Measurements from ENCODE around the gene ARL4D. TPM values are rescaled to one million over a fixed set of nuclear protein-coding genes. Genes with fewer than 3 reads are reported as not detected.

ARL4D gene
- total and polyA plus RNA-seq, 2 of the 8 experiments (the other 6 are each of a cell fraction or from before 2014, with no cell fraction given) = 8.4 to 9.2 TPM

- TF ChIP-seq RXRA (IDR thresholded peaks at IDR 0.05; ENCODE audit: insufficient read depth, low read depth, low read length) (no peak), ATF3 (IDR thresholded peaks at IDR 0.05; ENCODE audit: insufficient read depth, low read depth, low read length) (no peak)
These were observed 28.7 kb downstream of the ARL4D start (continued) for GRCh38 chr17:43427362-43428043.
